Calu3 (cell line): ENCODE measurements around the gene CRYBB3. TPM values are rescaled to one million over a fixed set of nuclear protein-coding genes. Genes with fewer than 3 reads are reported as not detected.

Experiments used
- BruUV-seq: library from RNA; stranded (reverse); fragments of 400-500 nt; replicated peaks from 2 replicates; lab custom pipeline; 2021; lab: Mats Ljungman, UMichigan
- CTCF ChIA-PET: fragments of 300-600 bp; sonication (Branson Sonifier 250); formaldehyde crosslinking; loops from one replicate; lab custom pipeline; 2022; ENCODE audit warnings: antibody characterized with exemption; lab: Charles Lee
- DNase-seq: peaks from one replicate; pipeline ENCODE4 v3.0.0; 2022
- H3K27ac Mint-ChIP-seq: one replicate; pipeline ENCODE4 v1.8.0; 2022; ENCODE audit warnings: mixed read lengths; ENCODE audit not compliant: unreplicated experiment
- H3K27me3 Mint-ChIP-seq: one replicate; pipeline ENCODE4 v1.8.0; 2022; ENCODE audit warnings: mixed read lengths; ENCODE audit not compliant: unreplicated experiment
- H3K36me3 Mint-ChIP-seq: one replicate; pipeline ENCODE4 v1.8.0; 2022; ENCODE audit warnings: mild to moderate bottlenecking, moderate library complexity, mixed read lengths; ENCODE audit not compliant: insufficient read depth, unreplicated experiment
- H3K4me1 Mint-ChIP-seq: one replicate; pipeline ENCODE4 v1.8.0; 2022; ENCODE audit warnings: mild to moderate bottlenecking, low read depth, mixed read lengths; ENCODE audit not compliant: unreplicated experiment
- H3K4me3 Mint-ChIP-seq: one replicate; pipeline ENCODE4 v1.8.0; 2022; ENCODE audit warnings: mild to moderate bottlenecking, low read depth, moderate library complexity, mixed read lengths; ENCODE audit not compliant: unreplicated experiment
- H3K9me3 Mint-ChIP-seq: one replicate; pipeline ENCODE4 v1.8.0; 2022; ENCODE audit warnings: low read depth, mixed read lengths; ENCODE audit not compliant: unreplicated experiment
- CTCF ChIP-seq: fragments of 200-600 bp; IDR thresholded peaks from one replicate; pipeline ENCODE4 v1.8.0; 2022; ENCODE audit warnings: antibody characterized with exemption; ENCODE audit not compliant: unreplicated experiment
- intact Hi-C: fragments of 100-400 bp; cut with micrococcal nuclease; formaldehyde crosslinking; loops from one replicate; pipeline ENCODE4 v1.10.0; 2022; ENCODE audit not compliant: unreplicated experiment
- total RNA-seq: library from RNA; stranded (reverse); gene quantifications from 2 replicates; pipeline ENCODE4 v1.2.3, GENCODE V29; 2022

The CRYBB3 gene
- total RNA-seq, 1 experiment from 2014 or later = 1.4 TPM

GRCh38 chr22:25205847-25206246 lies 6.2 kb downstream of the CRYBB3 start:
- H3K9me3 Mint-ChIP-seq = no peaks in the 10 kb centered on the region
- TF ChIP-seq CTCF = no peak
- peaks cover 6% of the 10 kb centered on the region for H3K36me3 Mint-ChIP-seq
- H3K4me1 Mint-ChIP-seq = no peaks in the 10 kb centered on the region
- no peak for DNase-seq
- H3K27me3 Mint-ChIP-seq = no peaks in the 10 kb centered on the region
- CTCF ChIA-PET = no interaction called here
- no TSS peak for BruUV-seq
- no peak overlapping the region for H3K4me3 Mint-ChIP-seq
- no peak overlapping the region for H3K27ac Mint-ChIP-seq
- intact Hi-C loops = no loop called here

GRCh38 chr22:25206998-25207397 lies 7.3 kb downstream of the CRYBB3 start:
- peaks cover 5% of the 10 kb centered on the region for H3K36me3 Mint-ChIP-seq
- intact Hi-C loops = no loop called here
- H3K4me3 Mint-ChIP-seq = no peak overlapping the region
- no peak overlapping the region for H3K27ac Mint-ChIP-seq
- no TSS peak for BruUV-seq
- no peaks in the 10 kb centered on the region for H3K4me1 Mint-ChIP-seq
- H3K9me3 Mint-ChIP-seq = no peaks in the 10 kb centered on the region
- no peak for TF ChIP-seq CTCF
- CTCF ChIA-PET = interaction anchor here (0.6 kb wide), 1 partner anchor 35 kb away, joined by 3 read pairs; no protein-coding TSS in a partner anchor
- DNase-seq = no peak
- no peaks in the 10 kb centered on the region for H3K27me3 Mint-ChIP-seq

GRCh38 chr22:25207553-25208157 lies 8.0 kb downstream of the CRYBB3 start:
- H3K4me3 Mint-ChIP-seq = no peak overlapping the region

GRCh38 chr22:25208328-25208727 lies 8.7 kb downstream of the CRYBB3 start:
- H3K36me3 Mint-ChIP-seq = no peaks in the 10 kb centered on the region
- no peaks in the 10 kb centered on the region for H3K4me1 Mint-ChIP-seq
- H3K27ac Mint-ChIP-seq = no peak overlapping the region
- BruUV-seq = no TSS peak
- no peak for TF ChIP-seq CTCF
- H3K9me3 Mint-ChIP-seq = no peaks in the 10 kb centered on the region
- CTCF ChIA-PET = no interaction called here
- H3K27me3 Mint-ChIP-seq = no peaks in the 10 kb centered on the region
- no peak overlapping the region for H3K4me3 Mint-ChIP-seq
- no peak for DNase-seq
- intact Hi-C loops = no loop called here

More at GRCh38 chr22:25207553-25208157, 8.0 kb downstream of the CRYBB3 start:
- Mint-ChIP-seq H3K36me3 (no peaks in the 10 kb centered on the region), H3K27ac (no peak overlapping the region), H3K27me3 (no peaks in the 10 kb centered on the region), H3K9me3 (no peaks in the 10 kb centered on the region), H3K4me1 (no peaks in the 10 kb centered on the region)
- no peak for DNase-seq
- TF ChIP-seq CTCF = no peak
- CTCF ChIA-PET = no interaction called here
- BruUV-seq = no TSS peak
- intact Hi-C loops = no loop called here
